NCI-H1930 (cell line): ENCODE measurements around the gene TMEM243.

Experiments
- DNase-seq, 2 experiments: peaks; one replicate each; lab custom pipeline; 2025; lab: John Stamatoyannopoulos, UW

The TMEM243 gene

GRCh38 chr7:87156709-87157108, 62.8 kb downstream of the TMEM243 start:
- DNase-seq, result no peak

GRCh38 chr7:87155788-87156187, 63.7 kb downstream of the TMEM243 start:
- DNase-seq, result no peak

GRCh38 chr7:87154569-87154968, 65.0 kb downstream of the TMEM243 start:
- DNase-seq, result no peak

- no peak for DNase-seq
Measured at GRCh38 chr7:87154166-87154565, 65.4 kb downstream of the TMEM243 start.

GRCh38 chr7:87152897-87153641, 66.5 kb downstream of the TMEM243 start:
- no peak for DNase-seq

GRCh38 chr7:87152112-87152896, 67.2 kb downstream of the TMEM243 start, which contains the start of gene DMTF1:
TSS of gene DMTF1 (plus strand) at chr7:87152453. CDS start at chr7:87164942, 12,489 bp downstream.
- DNase-seq, result peak; percentile 94 to 97

GRCh38 chr7:87151729-87152111, 67.8 kb downstream of the TMEM243 start:
- no peak for DNase-seq

- no peak for DNase-seq
Measured at GRCh38 chr7:87151002-87151728, 68.4 kb downstream of the TMEM243 start.

- peak in 1 of 2 experiments; percentile 8 for DNase-seq
Measured at GRCh38 chr7:87148332-87148955, 71.1 kb downstream of the TMEM243 start.

- no peak for DNase-seq
Measured at GRCh38 chr7:87147500-87147899, 72.0 kb downstream of the TMEM243 start.

GRCh38 chr7:87146740-87147386, 72.7 kb downstream of the TMEM243 start:
- DNase-seq, result no peak
